Activated naive CD4-positive, alpha-beta T cell treated with anti-CD3 and anti-CD28 coated beads, Interleukin-2, amount 50 U/mL, for 16 hours (primary cell): ENCODE data around the gene RNF212B.
A peak's percentile ranks its signal among the peaks of the same experiment; 100 is the strongest.
"Not testable (repeated sequence)": the region's sequence is repeated elsewhere in the genome, so short reads cannot be mapped to it uniquely, and the experiment has no call there.

Source experiments
- DNase-seq: peaks from one replicate; pipeline ENCODE4 v3.0.0-alpha.2; 2020

Gene RNF212B

GRCh38 chr14:23243066-23243465 is 5.3 kb downstream of the RNF212B start:
- DNase-seq: no peak

- DNase-seq: no peak
These were observed 7.5 kb downstream of the RNF212B start for GRCh38 chr14:23245282-23245681.

GRCh38 chr14:23248601-23249000 is 10.9 kb downstream of the RNF212B start:
- no peak for DNase-seq

- no peak for DNase-seq
These were observed 12.1 kb downstream of the RNF212B start for GRCh38 chr14:23249824-23250223.

- no peak for DNase-seq
These were observed 14.3 kb downstream of the RNF212B start for GRCh38 chr14:23252006-23252405.

GRCh38 chr14:23252420-23253333 is 14.9 kb downstream of the RNF212B start:
- DNase-seq: no peak

- no peak for DNase-seq
These were observed 20.5 kb downstream of the RNF212B start for GRCh38 chr14:23258256-23258655.

GRCh38 chr14:23259426-23259825 is 21.7 kb downstream of the RNF212B start:
- DNase-seq: no peak

GRCh38 chr14:23260849-23261248 is 23.1 kb downstream of the RNF212B start:
- not testable (repeated sequence) for DNase-seq

- DNase-seq: no peak
These were observed 31.5 kb downstream of the RNF212B start for GRCh38 chr14:23269193-23269592.

GRCh38 chr14:23275412-23275811 is 37.7 kb downstream of the RNF212B start:
- DNase-seq: no peak

GRCh38 chr14:23277189-23277588 is 39.5 kb downstream of the RNF212B start:
- DNase-seq: no peak

GRCh38 chr14:23277928-23278327 is 40.2 kb downstream of the RNF212B start:
- DNase-seq: not testable (repeated sequence)

GRCh38 chr14:23281247-23281646 is 43.5 kb downstream of the RNF212B start:
- DNase-seq: no peak

GRCh38 chr14:23284654-23285529 is 47.2 kb downstream of the RNF212B start:
- DNase-seq: no peak

GRCh38 chr14:23285530-23286019 is 47.8 kb downstream of the RNF212B start:
- DNase-seq: no peak

- peak; percentile 99 for DNase-seq
These were observed 48.5 kb downstream of the RNF212B start, which contains the start of gene HOMEZ for GRCh38 chr14:23286020-23286901. Gene HOMEZ, minus strand, starts transcription at chr14:23286132. Its CDS starts 180 bp downstream, at chr14:23285952.

GRCh38 chr14:23286902-23287479 is 49.3 kb downstream of the RNF212B start:
- DNase-seq: no peak

- peak; percentile 60 for DNase-seq
These were observed 57.2 kb downstream of the RNF212B start for GRCh38 chr14:23294734-23295561.

- DNase-seq: no peak
These were observed 58.5 kb downstream of the RNF212B start for GRCh38 chr14:23296012-23296777.
